Suprapubic skin (tissue), 3 donors: Measurements from ENCODE around the gene TSPAN32.

ENCODE experiments used
- CTCF ChIP-seq, 2 donors: fragments of 200-600 bp in 1 of 2; fragments of 450-650 bp in 1 of 2; sonication (generic) in 1 of 2; IDR thresholded peaks; one replicate each; pipeline ENCODE4 v1.5.1; 2016 to 2019; ENCODE audit warnings: antibody characterized with exemption in 2 of 2, mild to moderate bottlenecking in 1 of 2, moderate library complexity in 1 of 2
- EP300 ChIP-seq: sonication (generic); formaldehyde crosslinking; IDR thresholded peaks from one replicate; pipeline ENCODE4 v1.6.1; 2017; ENCODE audit warnings: antibody characterized with exemption
- POLR2A ChIP-seq, 2 donors: fragments of 450-650 bp; IDR thresholded peaks; one replicate each; pipeline ENCODE4 v1.6.1; 2017; ENCODE audit warnings: antibody characterized with exemption in 2 of 2, mild to moderate bottlenecking in 2 of 2, moderate library complexity in 2 of 2

DNA sequence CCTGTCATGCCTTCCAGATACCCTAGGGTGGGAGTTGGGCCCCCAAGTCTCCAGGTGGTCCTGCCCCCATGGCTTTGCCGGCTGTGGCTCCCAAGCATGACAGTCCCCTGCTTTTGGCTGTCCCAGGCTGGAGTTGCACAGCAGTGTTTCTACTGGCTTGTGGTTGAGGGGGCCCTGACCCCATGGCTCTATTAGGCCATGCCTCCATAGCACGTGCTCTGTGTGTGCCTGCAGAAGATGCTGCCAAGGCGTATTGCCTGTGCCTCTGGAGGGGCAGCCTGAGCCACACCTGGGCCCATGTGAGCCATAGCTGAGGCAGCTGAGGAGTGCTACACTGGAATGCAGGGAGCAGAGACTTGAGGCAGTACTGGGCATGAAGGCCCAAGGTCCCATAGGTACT is 49.9 kb downstream of the TSPAN32 start:
- TF ChIP-seq CTCF (IDR thresholded peaks at IDR 0.05): no peak
- no peak for TF ChIP-seq EP300
- no peak for TF ChIP-seq POLR2A (IDR thresholded peaks at IDR 0.05)
